OCI-LY1 (cell line): Measurements from ENCODE around the gene ADAMTS8.

ENCODE experiments used
- H2AFZ ChIP-seq: fragments of 200-600 bp; sonication (generic), shearing (Covaris generic); 2 replicates; pipeline ENCODE4 v1.6.0; 2014; ENCODE audit warnings: antibody characterized with exemption, mild to moderate bottlenecking, low read length
- H3F3A ChIP-seq: fragments of 200-600 bp; sonication (generic), shearing (Covaris generic); 2 replicates; pipeline ENCODE4 v1.6.0; 2014; ENCODE audit warnings: mild to moderate bottlenecking, antibody characterized with exemption, low read length, moderate library complexity; ENCODE audit not compliant: insufficient read depth
- H3K27ac ChIP-seq: fragments of 200-600 bp; sonication (generic); 2 replicates; pipeline ENCODE4 v1.5.1; 2014; ENCODE audit warnings: low read length, mixed run types, mild to moderate bottlenecking, low read depth; ENCODE audit not compliant: poor library complexity, severe bottlenecking
- H3K27me3 ChIP-seq: fragments of 200-600 bp; sonication (generic); 2 replicates; pipeline ENCODE4 v1.6.0; 2014; ENCODE audit warnings: antibody characterized with exemption, mild to moderate bottlenecking, low read length, moderate library complexity; ENCODE audit not compliant: insufficient read depth
- H3K36me3 ChIP-seq: fragments of 200-600 bp; sonication (generic); 2 replicates; pipeline ENCODE4 v1.6.1; 2014; ENCODE audit warnings: mild to moderate bottlenecking, antibody characterized with exemption, low read length, moderate library complexity, mixed read lengths; ENCODE audit not compliant: insufficient read depth
- H3K4me1 ChIP-seq: fragments of 200-600 bp; sonication (generic); 2 replicates; pipeline ENCODE4 v1.5.1; 2014; ENCODE audit warnings: mild to moderate bottlenecking, low read length, moderate library complexity; ENCODE audit not compliant: insufficient read depth, severe bottlenecking
- H3K4me2 ChIP-seq: fragments of 200-600 bp; sonication (generic), shearing (Covaris generic); 2 replicates; pipeline ENCODE4 v1.6.1; 2014; ENCODE audit warnings: low read length
- H3K4me3 ChIP-seq: fragments of 200-600 bp; sonication (generic); 2 replicates; pipeline ENCODE4 v1.5.1; 2014; ENCODE audit warnings: low read length, low read depth, mild to moderate bottlenecking, mixed read lengths; ENCODE audit not compliant: poor library complexity, severe bottlenecking
- H3K79me2 ChIP-seq: fragments of 200-600 bp; shearing (Covaris generic); 2 replicates; pipeline ENCODE4 v1.6.1; 2016; ENCODE audit warnings: mixed run types, low read length, mixed read lengths; ENCODE audit not compliant: insufficient read depth
- H3K9ac ChIP-seq: fragments of 200-600 bp; sonication (generic), shearing (Covaris generic); 2 replicates; pipeline ENCODE4 v1.6.1; 2014; ENCODE audit warnings: mild to moderate bottlenecking, low read length, mixed read lengths
- H3K9me2 ChIP-seq: fragments of 200-600 bp; sonication (generic), shearing (Covaris generic); 2 replicates; pipeline ENCODE4 v1.6.1; 2014; ENCODE audit warnings: low read depth, mild to moderate bottlenecking, low read length, mixed read lengths
- H3K9me3 ChIP-seq: fragments of 200-600 bp; shearing (Covaris generic); 2 replicates; pipeline ENCODE4 v1.6.1; 2014; ENCODE audit warnings: low read length, mixed read lengths
- H4K20me1 ChIP-seq: fragments of 200-600 bp; sonication (generic), shearing (Covaris generic); 2 replicates; pipeline ENCODE4 v1.6.0; 2016; ENCODE audit warnings: mild to moderate bottlenecking, low read length; ENCODE audit not compliant: insufficient read depth
- CTCF ChIP-seq: fragments of 200-600 bp; sonication (generic), shearing (Covaris generic); IDR thresholded peaks from 2 replicates; pipeline ENCODE4 v1.5.1; 2017; ENCODE audit warnings: mild to moderate bottlenecking, antibody characterized with exemption, low read length, moderate library complexity, mixed read lengths
- EZH2 ChIP-seq: fragments of 200-600 bp; sonication (generic), shearing (Covaris generic); IDR thresholded peaks from 2 replicates; pipeline ENCODE4 v1.8.0; 2017; ENCODE audit warnings: borderline replicate concordance, mixed run types, mild to moderate bottlenecking, antibody characterized with exemption, low read length, moderate library complexity, mixed read lengths

The ADAMTS8 gene

GRCh38 chr11:130389335-130389935 is 39.0 kb downstream of the ADAMTS8 start:
- no peak overlapping the region for H2AFZ ChIP-seq
- H3K79me2 ChIP-seq: no peaks in the 10 kb centered on the region
- peaks cover 3% of the 10 kb centered on the region; the same call in 1 of the 2 replicates for H3K27me3 ChIP-seq
- no peaks in the 10 kb centered on the region for H3K9me3 ChIP-seq
- H3K9me2 ChIP-seq: no peaks in the 10 kb centered on the region
- no peak overlapping the region for H3K4me3 ChIP-seq
- no peak overlapping the region for H3K4me2 ChIP-seq
- H4K20me1 ChIP-seq: no peaks in the 10 kb centered on the region
- TF ChIP-seq CTCF (no peak), EZH2 (no peak)
- H3K27ac ChIP-seq: no peak overlapping the region
- H3K36me3 ChIP-seq: no peaks in the 10 kb centered on the region
- H3K4me1 ChIP-seq: no peaks in the 10 kb centered on the region
- no peaks in the 10 kb centered on the region for H3F3A ChIP-seq
- H3K9ac ChIP-seq: no peak overlapping the region

GRCh38 chr11:130388607-130389205 is 39.7 kb downstream of the ADAMTS8 start:
- H4K20me1 ChIP-seq: no peaks in the 10 kb centered on the region
- no peaks in the 10 kb centered on the region for H3K36me3 ChIP-seq
- H3K4me3 ChIP-seq: no peak overlapping the region
- TF ChIP-seq CTCF (no peak), EZH2 (no peak)
- no peak overlapping the region for H2AFZ ChIP-seq
- H3K9ac ChIP-seq: no peak overlapping the region
- H3K27ac ChIP-seq: no peak overlapping the region
- no peaks in the 10 kb centered on the region for H3F3A ChIP-seq
- H3K4me1 ChIP-seq: no peaks in the 10 kb centered on the region
- H3K79me2 ChIP-seq: no peaks in the 10 kb centered on the region
- no peak overlapping the region for H3K4me2 ChIP-seq
- peaks cover 3% of the 10 kb centered on the region; the same call in 1 of the 2 replicates for H3K27me3 ChIP-seq
- no peaks in the 10 kb centered on the region for H3K9me2 ChIP-seq
- H3K9me3 ChIP-seq: no peaks in the 10 kb centered on the region

GRCh38 chr11:130386056-130386455 is 42.4 kb downstream of the ADAMTS8 start:
- Histone ChIP-seq H3K4me2 (no peak overlapping the region), H3K4me3 (no peak overlapping the region), H2AFZ (no peak overlapping the region), H3K27ac (no peak overlapping the region), H4K20me1 (no peaks in the 10 kb centered on the region), H3K4me1 (no peaks in the 10 kb centered on the region), H3K9me3 (no peaks in the 10 kb centered on the region), H3F3A (no peaks in the 10 kb centered on the region), H3K9ac (no peak overlapping the region), H3K36me3 (no peaks in the 10 kb centered on the region), H3K9me2 (no peaks in the 10 kb centered on the region), H3K27me3 (no peaks in the 10 kb centered on the region; the same call in 1 of the 2 replicates), H3K79me2 (no peaks in the 10 kb centered on the region)
- TF ChIP-seq EZH2 (no peak), CTCF (no peak)
